ENCODE data around the gene NCSTN. TPM values are rescaled to one million over a fixed set of nuclear protein-coding genes. Genes with fewer than 3 reads are reported as not detected.

The NCSTN gene
- total and polyA plus RNA-seq, 5 donors: 60.7 to 84.3 (median 69.3) TPM

DNA sequence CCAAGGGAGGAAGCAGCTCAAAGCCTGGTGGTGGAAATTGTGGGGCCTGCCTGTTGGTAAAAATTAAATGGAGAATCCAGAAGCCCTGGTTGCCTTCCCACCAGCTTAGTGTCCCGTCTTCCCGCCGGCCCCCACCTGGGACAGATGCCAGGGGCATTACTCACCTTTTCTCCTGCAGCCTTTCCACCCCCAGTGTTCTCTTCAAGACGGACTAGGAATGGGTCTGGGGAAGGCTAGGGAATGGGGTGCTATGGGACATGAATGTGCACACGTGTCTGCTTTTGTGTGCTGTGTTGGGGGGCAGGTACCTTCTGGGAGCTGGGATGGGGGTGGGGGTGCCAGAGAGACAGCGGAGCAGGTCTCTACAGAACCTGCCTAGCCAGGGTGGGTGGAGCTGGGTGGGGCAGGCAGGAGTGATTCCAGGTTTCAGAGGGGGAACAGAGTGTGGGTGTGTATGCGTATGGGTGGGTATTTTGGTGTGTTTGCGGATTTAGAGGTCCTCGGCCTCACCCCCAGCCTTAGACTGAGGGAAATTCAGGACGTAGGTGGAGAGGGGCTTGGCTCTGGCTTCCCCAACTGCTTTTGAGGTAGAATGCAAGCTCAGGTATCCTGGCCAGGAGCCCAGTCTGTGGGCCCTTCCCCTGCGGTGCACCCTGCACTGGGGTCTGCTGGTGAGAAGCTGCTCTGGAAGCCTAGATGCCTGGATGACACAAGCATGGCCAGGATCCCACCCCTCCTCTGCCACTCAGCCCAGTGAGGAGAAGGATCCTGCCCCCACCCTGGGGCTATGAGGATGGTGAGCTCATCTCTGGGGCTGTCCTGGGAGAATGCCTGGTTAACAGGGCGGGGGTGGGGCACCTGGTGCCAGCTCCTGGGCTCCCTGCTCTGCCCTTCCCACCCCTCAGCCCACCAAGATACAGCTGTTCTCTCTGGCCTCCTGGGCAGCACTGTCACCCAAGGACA is 64.9 kb downstream of the NCSTN start:
- Histone ChIP-seq H3K4me3 (ENCODE audit: low read length) (no peak overlapping the region), H3K4me1 (ENCODE audit: control insufficient read depth, insufficient read depth, low read length) (peaks cover 10% of the 10 kb centered on the region), H3K27ac (ENCODE audit: low read length) (no peak overlapping the region), H3K27me3 (ENCODE audit: control insufficient read depth, insufficient read depth) (no peaks in the 10 kb centered on the region), H3K9me3 (ENCODE audit: control insufficient read depth, low read length) (no peaks in the 10 kb centered on the region)
- ATAC-seq (no peak), DNase-seq (no peak)
- intact Hi-C loops (cut with DNase I): no loop called here
- WGBS: 90% methylated on average over 12 of the region's 12 CpGs

Other genes starting within 250 kb of the NCSTN start
- gene IGSF8, start 244.8 kb upstream of the NCSTN start, total RNA-seq: 10 to 100 TPM; 18.3 to 24.2 (median 19.8) TPM
- 18.2 TPM for gene IGSF8, start 244.8 kb upstream of the NCSTN start, polyA plus RNA-seq
- 100 to 1,000 TPM; 150 to 323 (median 257) TPM for gene ATP1A2, start 227.6 kb upstream of the NCSTN start, total RNA-seq
- 89.6 TPM for gene ATP1A2, start 227.6 kb upstream of the NCSTN start, polyA plus RNA-seq
- under 1 TPM in 3 of 4 donors, not detected in 1; 0.08 to 0.43 (median 0.28) TPM for gene ATP1A4, start 191.8 kb upstream of the NCSTN start, total RNA-seq
- gene ATP1A4, start 191.8 kb upstream of the NCSTN start, polyA plus RNA-seq: 0.07 TPM
- 10 to 100 TPM in 3 of 4 donors, 1 to 10 TPM in 1; 9.5 to 24.7 (median 15.3) TPM for gene CASQ1, start 152.8 kb upstream of the NCSTN start, total RNA-seq
- gene CASQ1, start 152.8 kb upstream of the NCSTN start, polyA plus RNA-seq: 33.3 TPM
- 100 to 1,000 TPM; 169 to 223 (median 197) TPM for gene PEA15, start 138.0 kb upstream of the NCSTN start, total RNA-seq
- gene PEA15, start 138.0 kb upstream of the NCSTN start, polyA plus RNA-seq: 219 TPM
- 100 to 1,000 TPM; 113 to 152 (median 122) TPM for gene DCAF8, start 80.8 kb upstream of the NCSTN start, total RNA-seq
- gene DCAF8, start 80.8 kb upstream of the NCSTN start, polyA plus RNA-seq: 97.8 TPM
- gene PEX19, start 58.2 kb upstream of the NCSTN start, total RNA-seq: 100 to 1,000 TPM in 2 of 4 donors, 10 to 100 TPM in 2; 97.4 to 113 (median 105) TPM
- gene PEX19, start 58.2 kb upstream of the NCSTN start, polyA plus RNA-seq: 42.5 TPM
- 100 to 1,000 TPM; 115 to 140 (median 121) TPM for gene COPA, start 133 bp upstream of the NCSTN start, total RNA-seq
- gene COPA, start 133 bp upstream of the NCSTN start, polyA plus RNA-seq: 69.1 TPM
- under 1 TPM in 1 of 4 donors, not detected in 3; 0.09 TPM for gene NHLH1, start 23.7 kb downstream of the NCSTN start, total RNA-seq
- gene NHLH1, start 23.7 kb downstream of the NCSTN start, polyA plus RNA-seq: 0.05 TPM
- gene VANGL2, start 57.2 kb downstream of the NCSTN start, total RNA-seq: 10 to 100 TPM in 2 of 4 donors, 1 to 10 TPM in 2; 8.3 to 11.4 (median 9.5) TPM
- gene VANGL2, start 57.2 kb downstream of the NCSTN start, polyA plus RNA-seq: 4.7 TPM
- gene SLAMF6, start 179.9 kb downstream of the NCSTN start, total RNA-seq: under 1 TPM; 0.34 to 0.66 (median 0.52) TPM
- gene SLAMF6, start 179.9 kb downstream of the NCSTN start, polyA plus RNA-seq: 0.34 TPM
- gene CD84, start 236.1 kb downstream of the NCSTN start, total RNA-seq: 1 to 10 TPM; 4.2 to 5.7 (median 5.3) TPM
- 0.61 TPM for gene CD84, start 236.1 kb downstream of the NCSTN start, polyA plus RNA-seq